DMS79 (cell line): ENCODE results near the gene CORIN.

Source experiments
- DNase-seq: peaks from one replicate; lab custom pipeline; 2025; lab: John Stamatoyannopoulos, UW

CORIN gene

GRCh38 chr4:47837908-47838294, at the start of gene CORIN:
CORIN (minus strand) TSS chr4:47838067; CDS start chr4:47837949, 118 bp downstream.
- no peak for DNase-seq

GRCh38 chr4:47882228-47882627, 44.4 kb upstream of the CORIN start:
- no peak for DNase-seq

- no peak for DNase-seq
These were observed 41.6 kb upstream of the CORIN start for GRCh38 chr4:47879458-47879857.

- DNase-seq = no peak
These were observed 39.1 kb upstream of the CORIN start for GRCh38 chr4:47876784-47877546.

- no peak for DNase-seq
These were observed 38.4 kb upstream of the CORIN start for GRCh38 chr4:47876310-47876709.

- no peak for DNase-seq
These were observed 36.1 kb upstream of the CORIN start for GRCh38 chr4:47873877-47874541.

GRCh38 chr4:47863486-47863885, 25.6 kb upstream of the CORIN start:
- no peak for DNase-seq

GRCh38 chr4:47862297-47862696, 24.4 kb upstream of the CORIN start:
- DNase-seq = no peak

- no peak for DNase-seq
These were observed 22.4 kb upstream of the CORIN start for GRCh38 chr4:47860305-47860704.

- DNase-seq = no peak
These were observed 20.1 kb upstream of the CORIN start for GRCh38 chr4:47858006-47858405.

- DNase-seq = no peak
These were observed 18.8 kb upstream of the CORIN start for GRCh38 chr4:47856713-47857112.

- no peak for DNase-seq
These were observed 17.5 kb upstream of the CORIN start for GRCh38 chr4:47855350-47855749.

- DNase-seq = no peak
These were observed 14.3 kb upstream of the CORIN start for GRCh38 chr4:47852136-47852535.

GRCh38 chr4:47849466-47849865, 11.6 kb upstream of the CORIN start:
- DNase-seq = no peak

- no peak for DNase-seq
These were observed 10.2 kb upstream of the CORIN start for GRCh38 chr4:47848041-47848440.

GRCh38 chr4:47842985-47843384, 5.1 kb upstream of the CORIN start:
- no peak for DNase-seq

- no peak for DNase-seq
These were observed 2.4 kb upstream of the CORIN start for GRCh38 chr4:47840291-47840690.

GRCh38 chr4:47839259-47839658, 1.4 kb upstream of the CORIN start:
- no peak for DNase-seq

- DNase-seq = no peak
These were observed 578 bp upstream of the CORIN start for GRCh38 chr4:47838445-47838844.

- DNase-seq = peak; percentile 8
These were observed 566 bp downstream of the CORIN start for GRCh38 chr4:47837094-47837907.

GRCh38 chr4:47836641-47837093, 1.2 kb downstream of the CORIN start:
- DNase-seq = peak; percentile 2

- no peak for DNase-seq
These were observed 2.4 kb downstream of the CORIN start for GRCh38 chr4:47835494-47835893.
